Uterus (tissue), 4 donors: Measurements from ENCODE around the gene HSH2D. TPM values are rescaled to one million over a fixed set of nuclear protein-coding genes. Genes with fewer than 3 reads are reported as not detected.

Source experiments
- DNase-seq, 2 donors: peaks; one replicate each; pipeline ENCODE4 v3.0.0-alpha.2; 2019 to 2020
- H3K27ac ChIP-seq, 2 donors: fragments of 200-600 bp; sonication (generic); 1 replicate in 1 of 2; 2 replicates in 1 of 2; pipeline ENCODE4 v1.5.1; 2016 to 2018
- H3K27me3 ChIP-seq, 2 donors: fragments of 200-600 bp; sonication (generic); one replicate each; pipeline ENCODE4 v1.5.1; 2018 to 2019; ENCODE audit warnings: control low read depth in 1 of 2
- H3K36me3 ChIP-seq, 2 donors: fragments of 200-600 bp; sonication (generic); one replicate each; pipeline ENCODE4 v1.5.1; 2019; ENCODE audit warnings: control low read depth in 1 of 2
- H3K4me1 ChIP-seq, 2 donors: fragments of 200-600 bp; sonication (generic); one replicate each; pipeline ENCODE4 v1.5.1; 2018 to 2019; ENCODE audit warnings: control low read depth in 1 of 2
- H3K4me3 ChIP-seq, 2 donors: fragments of 200-600 bp; sonication (generic); 1 replicate in 1 of 2; 2 replicates in 1 of 2; pipeline ENCODE4 v1.5.1; 2018 to 2019; ENCODE audit warnings: mild to moderate bottlenecking in 1 of 2
- H3K9me3 ChIP-seq, 2 donors: fragments of 200-600 bp; sonication (generic); one replicate each; pipeline ENCODE4 v1.5.1; 2019; ENCODE audit warnings: control low read depth in 1 of 2
- POLR2A ChIP-seq, 2 donors: fragments of 450-650 bp; IDR thresholded peaks; one replicate each; pipeline ENCODE4 v1.6.1; 2016; ENCODE audit warnings: antibody characterized with exemption in 2 of 2, mild to moderate bottlenecking in 1 of 2, moderate library complexity in 1 of 2
- intact Hi-C: fragments of 100-400 bp; cut with DNase I; formaldehyde crosslinking; loops from one replicate; pipeline ENCODE4 v1.15.1; 2023; ENCODE audit warnings: low total_unique reads
- total RNA-seq, 4 donors: library from RNA; depleted of rRNA in 3 of 4; stranded (reverse); fragments of >200 nt in 3 of 4; gene quantifications; one replicate each; pipeline versions ENCODE4 v1.1.0 to v1.2.4, GENCODE V29; 2014 to 2023
- TF ChIP-seq, protein P1 (sequence below), 4 experiments: fragments of 200-600 bp in 2 of 4; fragments of 450-650 bp in 2 of 4; sonication (generic) in 2 of 4; IDR thresholded peaks; one replicate each; pipeline ENCODE4 v1.5.1; 2016 to 2019; ENCODE audit warnings: antibody characterized with exemption in 4 of 4, mild to moderate bottlenecking in 2 of 4, moderate library complexity in 1 of 4
- donor health status: DM: yes; HTN: yes; CAD: no.

HSH2D gene
- total RNA-seq, 4 donors from 2014 or later: 1.4 to 3.1 (median 2.4) TPM; not detected in 1

DNA sequence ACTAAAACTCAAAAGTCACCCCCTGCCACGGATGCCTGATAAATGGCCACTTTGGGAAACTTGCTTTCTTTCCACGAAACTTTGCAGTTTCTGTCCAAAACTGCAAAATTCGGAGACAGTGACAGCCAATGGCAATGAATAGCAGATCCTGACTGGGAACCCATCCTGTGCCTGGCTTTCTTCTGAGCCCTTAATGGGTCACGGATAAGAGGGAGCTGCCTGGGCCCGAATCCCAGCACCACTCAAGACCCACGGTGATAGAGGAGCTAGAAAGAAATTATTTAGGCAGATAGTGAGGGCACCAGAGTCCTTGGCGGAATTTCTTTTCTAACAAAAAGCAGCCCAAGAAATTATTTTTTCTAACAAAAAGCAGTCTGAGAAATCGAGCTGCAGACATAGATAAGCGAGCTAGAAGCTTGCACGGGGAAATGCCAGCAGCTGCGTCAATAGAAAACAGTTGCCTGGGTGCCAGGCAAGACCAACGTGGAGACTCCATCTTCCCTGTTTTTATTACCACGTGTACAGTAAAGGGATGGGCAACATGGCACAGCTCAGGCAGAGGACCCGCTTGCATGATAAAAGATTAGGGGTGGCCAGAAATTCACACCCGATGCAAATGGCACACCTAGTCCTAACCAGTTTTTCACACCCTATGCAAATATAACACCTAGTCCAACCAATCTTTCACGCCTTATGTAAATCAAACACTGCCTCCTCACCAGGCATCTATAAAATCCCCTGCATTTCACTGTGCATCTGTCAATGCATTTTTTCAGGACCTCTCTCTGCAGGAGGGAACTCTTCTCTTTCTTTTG lies 7.1 kb upstream of the HSH2D start:
- no peak overlapping the region for H3K4me3 ChIP-seq
- H3K27me3 ChIP-seq: no peaks in the 10 kb centered on the region
- no peak overlapping the region for H3K27ac ChIP-seq
- H3K36me3 ChIP-seq: no peaks in the 10 kb centered on the region
- intact Hi-C loops: no loop called here
- no peak for TF ChIP-seq POLR2A (IDR thresholded peaks at IDR 0.05)
- TF ChIP-seq, protein P1, sequence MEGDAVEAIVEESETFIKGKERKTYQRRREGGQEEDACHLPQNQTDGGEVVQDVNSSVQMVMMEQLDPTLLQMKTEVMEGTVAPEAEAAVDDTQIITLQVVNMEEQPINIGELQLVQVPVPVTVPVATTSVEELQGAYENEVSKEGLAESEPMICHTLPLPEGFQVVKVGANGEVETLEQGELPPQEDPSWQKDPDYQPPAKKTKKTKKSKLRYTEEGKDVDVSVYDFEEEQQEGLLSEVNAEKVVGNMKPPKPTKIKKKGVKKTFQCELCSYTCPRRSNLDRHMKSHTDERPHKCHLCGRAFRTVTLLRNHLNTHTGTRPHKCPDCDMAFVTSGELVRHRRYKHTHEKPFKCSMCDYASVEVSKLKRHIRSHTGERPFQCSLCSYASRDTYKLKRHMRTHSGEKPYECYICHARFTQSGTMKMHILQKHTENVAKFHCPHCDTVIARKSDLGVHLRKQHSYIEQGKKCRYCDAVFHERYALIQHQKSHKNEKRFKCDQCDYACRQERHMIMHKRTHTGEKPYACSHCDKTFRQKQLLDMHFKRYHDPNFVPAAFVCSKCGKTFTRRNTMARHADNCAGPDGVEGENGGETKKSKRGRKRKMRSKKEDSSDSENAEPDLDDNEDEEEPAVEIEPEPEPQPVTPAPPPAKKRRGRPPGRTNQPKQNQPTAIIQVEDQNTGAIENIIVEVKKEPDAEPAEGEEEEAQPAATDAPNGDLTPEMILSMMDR (IDR thresholded peaks at IDR 0.05): no peak
- DNase-seq: no peak
- no peaks in the 10 kb centered on the region for H3K9me3 ChIP-seq
- no peaks in the 10 kb centered on the region for H3K4me1 ChIP-seq

DNA sequence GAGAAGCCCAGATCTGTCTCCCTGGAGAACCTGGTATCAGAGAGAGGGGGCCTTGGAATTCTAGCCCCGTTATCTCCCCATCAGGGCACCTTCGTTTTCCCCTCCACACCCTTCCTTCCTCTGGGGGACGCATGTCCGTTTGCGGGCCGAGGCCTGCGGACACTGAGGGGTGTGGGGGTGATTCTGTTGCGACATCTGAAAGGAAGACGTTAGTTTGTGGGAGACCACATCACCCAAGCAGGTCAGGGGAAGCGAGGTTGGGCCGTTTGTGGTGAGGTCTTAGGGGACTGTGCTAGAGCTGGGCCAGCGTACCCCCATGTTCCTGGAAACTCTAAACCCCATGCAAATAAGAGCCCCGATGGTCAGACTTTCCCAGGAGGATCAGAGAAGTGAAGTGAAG lies 3.7 kb upstream of the HSH2D start:
- Histone ChIP-seq H3K27ac (no peak overlapping the region), H3K36me3 (no peaks in the 10 kb centered on the region), H3K27me3 (no peaks in the 10 kb centered on the region), H3K4me1 (no peaks in the 10 kb centered on the region), H3K4me3 (no peak overlapping the region), H3K9me3 (no peaks in the 10 kb centered on the region)
- DNase-seq: no peak
- intact Hi-C loops: no loop called here
- TF ChIP-seq, protein P1 (IDR thresholded peaks at IDR 0.05): no peak
- no peak for TF ChIP-seq POLR2A (IDR thresholded peaks at IDR 0.05)

DNA sequence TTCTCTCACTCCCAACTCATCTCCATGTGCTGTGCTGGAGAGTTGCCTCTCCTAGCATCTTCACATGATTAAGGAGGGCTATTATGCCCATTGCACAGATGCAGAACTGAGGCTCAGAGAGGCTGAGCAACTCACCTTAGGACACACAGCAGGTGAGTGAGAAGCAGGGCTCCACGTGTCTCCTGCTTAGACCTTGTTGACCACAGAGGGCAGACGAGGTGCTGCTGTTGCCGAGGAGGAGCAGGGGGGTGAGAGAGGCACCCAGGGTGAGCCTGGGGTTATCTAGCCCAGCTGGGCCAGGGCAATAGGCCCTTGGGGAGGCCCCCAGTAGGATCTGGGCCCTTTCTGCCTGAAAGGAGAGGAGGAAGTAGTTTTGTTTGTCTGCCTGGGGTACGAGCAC lies 2.4 kb upstream of the HSH2D start:
- Histone ChIP-seq H3K4me3 (no peak overlapping the region), H3K36me3 (no peaks in the 10 kb centered on the region), H3K4me1 (no peaks in the 10 kb centered on the region), H3K27ac (no peak overlapping the region), H3K9me3 (no peaks in the 10 kb centered on the region), H3K27me3 (no peaks in the 10 kb centered on the region)
- TF ChIP-seq, protein P1 (IDR thresholded peaks at IDR 0.05): no peak
- no peak for TF ChIP-seq POLR2A (IDR thresholded peaks at IDR 0.05)
- intact Hi-C loops: no loop called here
- DNase-seq: no peak

DNA sequence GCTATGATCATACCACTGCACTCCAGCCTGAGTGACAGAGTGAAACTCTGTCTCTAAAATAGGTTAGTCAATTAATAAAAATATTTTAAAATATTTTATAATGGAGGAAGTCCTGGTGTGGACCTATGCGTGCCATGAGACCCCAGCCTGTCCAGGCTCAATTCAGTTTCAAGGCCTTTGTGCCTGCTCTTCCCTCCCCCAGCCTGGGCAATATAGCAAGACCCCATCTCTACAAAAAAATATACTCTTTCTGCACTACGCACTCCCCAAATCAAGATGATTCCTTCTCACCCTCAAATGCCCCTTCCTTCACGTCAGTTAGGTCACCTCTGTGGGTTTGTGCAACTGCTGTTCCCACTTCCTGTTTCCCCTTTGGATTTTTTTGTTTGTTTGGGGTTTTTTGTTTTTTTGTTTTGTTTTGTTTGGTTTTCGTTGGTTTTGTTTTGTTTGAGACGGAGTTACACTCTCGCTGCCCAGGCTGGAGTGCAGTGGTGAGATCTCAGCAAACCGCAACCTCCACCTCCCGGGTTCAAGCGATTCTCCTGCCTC lies 1.4 kb upstream of the HSH2D start:
- H3K27me3 ChIP-seq: no peaks in the 10 kb centered on the region
- DNase-seq: no peak
- H3K36me3 ChIP-seq: no peaks in the 10 kb centered on the region
- no peaks in the 10 kb centered on the region for H3K9me3 ChIP-seq
- H3K4me1 ChIP-seq: no peaks in the 10 kb centered on the region
- TF ChIP-seq, protein P1 (IDR thresholded peaks at IDR 0.05): no peak
- TF ChIP-seq POLR2A (IDR thresholded peaks at IDR 0.05): no peak
- H3K4me3 ChIP-seq: no peak overlapping the region
- intact Hi-C loops: no loop called here
- no peak overlapping the region for H3K27ac ChIP-seq

DNA sequence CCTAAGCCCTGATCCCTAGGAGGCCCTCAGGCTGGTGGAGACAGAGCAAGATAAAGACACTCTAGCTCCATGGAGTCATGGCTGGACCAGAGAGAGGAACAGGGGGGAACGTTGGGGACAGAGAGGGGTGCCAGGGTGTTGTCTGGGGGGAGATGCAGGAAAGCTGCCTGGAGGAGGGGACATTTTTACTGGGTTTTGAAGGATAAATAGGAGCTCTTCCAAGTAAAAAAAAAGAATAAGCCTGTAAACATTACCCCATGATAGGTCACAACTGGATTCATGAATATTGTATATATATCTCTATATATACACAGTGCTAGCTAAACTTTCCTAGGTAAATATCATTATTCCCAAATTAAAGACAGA lies 714 bp downstream of the HSH2D start:
- Histone ChIP-seq H3K27me3 (no peaks in the 10 kb centered on the region), H3K9me3 (no peaks in the 10 kb centered on the region), H3K4me1 (no peaks in the 10 kb centered on the region), H3K27ac (no peak overlapping the region), H3K4me3 (no peak overlapping the region), H3K36me3 (no peaks in the 10 kb centered on the region)
- intact Hi-C loops: no loop called here
- no peak for DNase-seq
- TF ChIP-seq, protein P1 (IDR thresholded peaks at IDR 0.05): no peak
- TF ChIP-seq POLR2A (IDR thresholded peaks at IDR 0.05): no peak
